DMS114 treated with DMSO at 0.1 percent for 48 hours (cell line): Measurements from ENCODE around the gene HOXB5.
A peak's percentile ranks its signal among the peaks of the same experiment; 100 is the strongest.

Experiments used
- DNase-seq: peaks from one replicate; lab custom pipeline; 2025; ENCODE audit not compliant: unreplicated experiment; lab: John Stamatoyannopoulos, UW

The HOXB5 gene

GRCh38 chr17:48630009-48630924 lies 36.7 kb upstream of the HOXB5 start:
- no peak for DNase-seq

- DNase-seq, result no peak
Observed at GRCh38 chr17:48629411-48629759, 35.8 kb upstream of the HOXB5 start.

- no peak for DNase-seq
Observed at GRCh38 chr17:48628649-48629410, 35.3 kb upstream of the HOXB5 start.

GRCh38 chr17:48627623-48628521 lies 34.3 kb upstream of the HOXB5 start:
- no peak for DNase-seq

- DNase-seq, result no peak
Observed at GRCh38 chr17:48627118-48627597, 33.6 kb upstream of the HOXB5 start.

- no peak for DNase-seq
Observed at GRCh38 chr17:48626245-48627117, 32.9 kb upstream of the HOXB5 start, which contains the start of gene HOXB9. Gene HOXB9, minus strand, starts transcription at chr17:48626358. Its CDS starts 89 bp downstream, at chr17:48626269.

- DNase-seq, result no peak
Observed at GRCh38 chr17:48625495-48626244, 32.1 kb upstream of the HOXB5 start.

- peak; percentile 17 for DNase-seq
Observed at GRCh38 chr17:48624544-48625494, 31.2 kb upstream of the HOXB5 start.

- no peak for DNase-seq
Observed at GRCh38 chr17:48624118-48624517, 30.5 kb upstream of the HOXB5 start.

- DNase-seq, result no peak
Observed at GRCh38 chr17:48623583-48623982, 30.0 kb upstream of the HOXB5 start.

- DNase-seq, result no peak
Observed at GRCh38 chr17:48622857-48623256, 29.3 kb upstream of the HOXB5 start.

- DNase-seq, result no peak
Observed at GRCh38 chr17:48621410-48622392, 28.1 kb upstream of the HOXB5 start.

- no peak for DNase-seq
Observed at GRCh38 chr17:48620461-48621139, 27.0 kb upstream of the HOXB5 start.

GRCh38 chr17:48619826-48620449 lies 26.4 kb upstream of the HOXB5 start:
- no peak for DNase-seq

- peak; percentile 81 for DNase-seq
Observed at GRCh38 chr17:48618256-48618896, 24.8 kb upstream of the HOXB5 start.
